Upper lobe of right lung (tissue), 1 donor: Measurements from ENCODE around the gene KIRREL2. TPM values are rescaled to one million over a fixed set of nuclear protein-coding genes. Genes with fewer than 3 reads are reported as not detected.
A peak's percentile ranks its signal among the peaks of the same experiment; 100 is the strongest.

Experiments
- ATAC-seq: fragments of 200-7000 bp; cut with Tn5 transposase; one replicate; pipeline ENCODE4 v1.9.1; 2020; ENCODE audit warnings: mild to moderate bottlenecking, moderate library complexity
- DNase-seq: peaks from one replicate; pipeline ENCODE4 v3.0.0-alpha.2; 2020
- H3K27ac ChIP-seq: fragments of 200-600 bp; one replicate; pipeline ENCODE4 v1.8.0; 2022
- H3K27me3 ChIP-seq: fragments of 200-600 bp; one replicate; pipeline ENCODE4 v1.8.0; 2022; ENCODE audit warnings: mild to moderate bottlenecking
- H3K36me3 ChIP-seq: fragments of 200-600 bp; one replicate; pipeline ENCODE4 v1.8.0; 2022
- H3K4me1 ChIP-seq: fragments of 200-600 bp; one replicate; pipeline ENCODE4 v1.8.0; 2022
- H3K4me3 ChIP-seq: fragments of 200-600 bp; one replicate; pipeline ENCODE4 v1.8.0; 2022; ENCODE audit warnings: mild to moderate bottlenecking
- H3K9me3 ChIP-seq: fragments of 200-600 bp; one replicate; pipeline ENCODE4 v1.8.0; 2022
- CTCF ChIP-seq: fragments of 200-600 bp; IDR thresholded peaks from one replicate; pipeline ENCODE4 v1.8.0; 2022; ENCODE audit warnings: antibody characterized with exemption
- intact Hi-C: fragments of 100-400 bp; cut with DNase I; formaldehyde crosslinking; loops from one replicate; pipeline ENCODE4 v1.11.0; 2022
- total RNA-seq: library from RNA; stranded (reverse); fragmentation: NEBNext Ultra II Directional; extraction: Animal tissue kit (Norgen Biotek cat#: 25700); gene quantifications from one replicate; pipeline ENCODE4 v1.2.1, GENCODE V29; 2021
- donor health status: DM: no; HTN: yes; CAD: no; lungs with severe emphysema.

Gene KIRREL2
- total RNA-seq, 1 donor from 2014 or later, result not detected

- DNase-seq (no peak), ATAC-seq (no peak)
- peaks cover 6% of the 10 kb centered on the region for H3K4me1 ChIP-seq
- no peak overlapping the region for H3K27ac ChIP-seq
- H3K36me3 ChIP-seq, result no peaks in the 10 kb centered on the region
- H3K27me3 ChIP-seq, result peaks cover 35% of the 10 kb centered on the region
- intact Hi-C loops, result no loop called here
- H3K4me3 ChIP-seq, result no peak overlapping the region
- H3K9me3 ChIP-seq, result no peaks in the 10 kb centered on the region
- no peak for TF ChIP-seq CTCF
Measured at GRCh38 chr19:35874392-35874930, 17.8 kb downstream of the KIRREL2 start.

- DNase-seq, result no peak
- ATAC-seq, result no peak
- intact Hi-C loops, result no loop called here
- no peak for TF ChIP-seq CTCF
- Histone ChIP-seq H3K36me3 (no peaks in the 10 kb centered on the region), H3K4me3 (no peak overlapping the region), H3K27me3 (peaks cover 18% of the 10 kb centered on the region), H3K4me1 (no peaks in the 10 kb centered on the region), H3K9me3 (no peaks in the 10 kb centered on the region), H3K27ac (no peak overlapping the region)
Measured at GRCh38 chr19:35879068-35879467, 22.4 kb downstream of the KIRREL2 start.

- intact Hi-C loops, result loop anchor here (10.0 kb wide), 1 partner anchor 55 kb away; the partner anchor contains the start of gene LRFN3
- Histone ChIP-seq H3K4me1 (no peaks in the 10 kb centered on the region), H3K9me3 (no peaks in the 10 kb centered on the region), H3K36me3 (no peaks in the 10 kb centered on the region), H3K27me3 (peaks cover 18% of the 10 kb centered on the region), H3K4me3 (no peak overlapping the region), H3K27ac (no peak overlapping the region)
- DNase-seq (peak; percentile 95), ATAC-seq (peak; percentile 96)
- TF ChIP-seq CTCF, result no peak
Measured at GRCh38 chr19:35879770-35880317, 23.1 kb downstream of the KIRREL2 start.

GRCh38 chr19:35882114-35882832 is 25.6 kb downstream of the KIRREL2 start:
- ATAC-seq (peak; percentile 71), DNase-seq (no peak)
- intact Hi-C loops, result loop anchor here (10.0 kb wide), 1 partner anchor 53 kb away; the partner anchor contains the start of gene LRFN3
- Histone ChIP-seq H3K4me3 (no peak overlapping the region), H3K36me3 (no peaks in the 10 kb centered on the region), H3K4me1 (no peaks in the 10 kb centered on the region), H3K9me3 (no peaks in the 10 kb centered on the region), H3K27ac (no peak overlapping the region), H3K27me3 (peaks cover 18% of the 10 kb centered on the region)
- peak; percentile 66 for TF ChIP-seq CTCF

- no peak for TF ChIP-seq CTCF
- peaks cover 3% of the 10 kb centered on the region for H3K27me3 ChIP-seq
- ATAC-seq, result no peak
- H3K4me1 ChIP-seq, result no peaks in the 10 kb centered on the region
- no peak overlapping the region for H3K4me3 ChIP-seq
- peaks cover 14% of the 10 kb centered on the region for H3K36me3 ChIP-seq
- intact Hi-C loops, result loop anchor here (10.0 kb wide), 1 partner anchor 51 kb away; the partner anchor contains the start of gene LRFN3
- no peak overlapping the region for H3K27ac ChIP-seq
- no peaks in the 10 kb centered on the region for H3K9me3 ChIP-seq
- no peak for DNase-seq
Measured at GRCh38 chr19:35883882-35884281, 27.2 kb downstream of the KIRREL2 start.
